Thoracic aorta (tissue), 2 donors: ENCODE results near the gene CUL5. TPM values are rescaled to one million over a fixed set of nuclear protein-coding genes. Genes with fewer than 3 reads are reported as not detected.
"Not testable (repeated sequence)": the region's sequence is repeated elsewhere in the genome, so short reads cannot be mapped to it uniquely, and the experiment has no call there.

Source experiments
- ATAC-seq: fragments of 150-250 bp; one replicate; pipeline ENCODE4 v1.8.0; 2017; ENCODE audit warnings: low read depth; ENCODE audit not compliant: insufficient number of reproducible peaks, low FRiP score
- DNase-seq: peaks from one replicate; pipeline ENCODE4 v3.0.0-alpha.2; 2020; ENCODE audit warnings: low spot score
- H3K27ac ChIP-seq, 2 donors: fragments of 200-600 bp; sonication (generic); 1 replicate in 1 of 2; 2 replicates in 1 of 2; pipeline ENCODE4 v1.5.1; 2016; ENCODE audit warnings: mild to moderate bottlenecking in 2 of 2, moderate library complexity in 2 of 2
- H3K27me3 ChIP-seq: fragments of 200-600 bp; sonication (generic); replicated peaks from 2 replicates; pipeline ENCODE4 v1.6.0; 2016; ENCODE audit warnings: mild to moderate bottlenecking; ENCODE audit not compliant: insufficient read depth
- H3K36me3 ChIP-seq: fragments of 200-600 bp; sonication (generic); one replicate; pipeline ENCODE4 v1.5.1; 2016
- H3K4me1 ChIP-seq, 2 donors: fragments of 200-600 bp; sonication (generic); 1 replicate in 1 of 2; 2 replicates in 1 of 2; pipeline versions ENCODE4 v1.5.1 to v1.6.0; 2016; ENCODE audit warnings: low read depth in 2 of 2, mild to moderate bottlenecking in 1 of 2; ENCODE audit not compliant: control insufficient read depth in 1 of 2
- H3K4me3 ChIP-seq: fragments of 200-600 bp; sonication (generic); 2 replicates; pipeline ENCODE4 v1.5.1; 2016; ENCODE audit warnings: mild to moderate bottlenecking
- H3K9me3 ChIP-seq: fragments of 200-600 bp; sonication (generic); 2 replicates; pipeline ENCODE4 v1.5.1; 2016
- CTCF ChIP-seq: fragments of 200-600 bp; sonication (generic); IDR thresholded peaks from one replicate; pipeline ENCODE4 v1.5.1; 2019; ENCODE audit warnings: antibody characterized with exemption
- total RNA-seq, 2 donors: library from RNA; depleted of rRNA; stranded (reverse); fragments of >200 nt; gene quantifications; one replicate each; pipeline versions ENCODE4 v1.1.0 to v1.2.3, GENCODE V29; 2016

Gene CUL5
- total RNA-seq, 2 donors from 2014 or later: 22.7 to 27.0 TPM

- Histone ChIP-seq H3K9me3 (no peaks in the 10 kb centered on the region), H3K4me1 (peaks cover 5 to 10% of the 10 kb centered on the region in 2 donors), H3K4me3 (no peak overlapping the region), H3K27ac (no peak overlapping the region), H3K27me3 (no peaks in the 10 kb centered on the region), H3K36me3 (no peaks in the 10 kb centered on the region)
- no peak for ATAC-seq
- TF ChIP-seq CTCF: no peak
- no peak for DNase-seq
These were observed 16.8 kb downstream of the CUL5 start for GRCh38 chr11:108025387-108026080.

DNA sequence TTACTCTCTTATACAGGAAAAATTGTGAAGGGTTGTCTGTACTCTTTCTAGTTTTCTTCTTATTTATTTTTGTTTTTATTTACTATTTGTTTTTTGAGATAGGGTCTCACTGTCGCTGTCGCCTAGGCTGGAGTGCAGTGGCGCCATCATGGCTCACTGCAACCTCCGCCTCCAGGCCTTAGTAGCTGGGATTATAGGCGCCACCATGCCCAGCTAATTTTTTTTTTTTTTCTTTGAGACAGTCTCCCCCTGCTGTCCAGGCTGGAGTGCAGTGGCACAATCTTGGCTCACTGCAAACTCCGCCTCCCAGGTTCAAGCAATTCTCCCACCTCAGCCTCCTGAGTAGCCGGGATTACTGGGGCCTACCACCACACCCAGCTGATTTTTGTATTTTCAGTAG lies 18.4 kb downstream of the CUL5 start:
- Histone ChIP-seq H3K36me3 (no peaks in the 10 kb centered on the region), H3K27ac (no peak overlapping the region), H3K9me3 (no peaks in the 10 kb centered on the region), H3K27me3 (no peaks in the 10 kb centered on the region), H3K4me3 (no peak overlapping the region), H3K4me1 (peaks cover 5 to 10% of the 10 kb centered on the region in 2 donors)
- no peak for TF ChIP-seq CTCF
- ATAC-seq (no peak), DNase-seq (no peak)

DNA sequence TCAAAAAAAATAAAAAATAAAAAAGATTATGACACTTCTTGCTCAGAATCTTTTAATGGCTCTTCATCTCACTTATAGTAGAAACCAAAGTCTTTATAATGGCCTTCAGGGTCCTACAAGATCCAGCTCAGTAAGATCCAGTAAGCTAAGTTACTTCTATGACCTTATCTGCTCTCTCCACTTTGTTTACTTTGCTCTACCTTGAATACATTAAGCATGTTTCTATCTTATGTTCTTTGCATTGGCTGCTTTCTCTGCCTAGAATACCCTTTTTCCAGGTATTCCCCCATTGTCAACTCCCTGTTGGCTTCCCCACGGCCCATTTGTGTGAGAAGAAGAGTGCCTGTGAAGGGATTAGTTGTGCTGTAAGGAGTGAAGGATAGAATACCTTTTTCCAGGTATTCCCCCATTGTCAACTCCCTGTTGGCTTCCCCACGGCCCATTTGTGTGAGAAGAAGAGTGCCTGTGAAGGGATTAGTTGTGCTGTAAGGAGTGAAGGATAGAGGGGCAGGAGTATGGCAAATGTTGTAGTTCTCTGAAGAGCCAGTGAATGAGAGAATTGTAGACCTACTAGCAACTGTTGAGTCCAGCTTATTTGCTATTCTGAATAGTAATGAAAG lies 20.2 kb downstream of the CUL5 start:
- not testable (repeated sequence) for DNase-seq, H3K27me3 ChIP-seq, H3K27ac ChIP-seq, ATAC-seq, H3K4me3 ChIP-seq, H3K36me3 ChIP-seq, H3K9me3 ChIP-seq, H3K4me1 ChIP-seq

DNA sequence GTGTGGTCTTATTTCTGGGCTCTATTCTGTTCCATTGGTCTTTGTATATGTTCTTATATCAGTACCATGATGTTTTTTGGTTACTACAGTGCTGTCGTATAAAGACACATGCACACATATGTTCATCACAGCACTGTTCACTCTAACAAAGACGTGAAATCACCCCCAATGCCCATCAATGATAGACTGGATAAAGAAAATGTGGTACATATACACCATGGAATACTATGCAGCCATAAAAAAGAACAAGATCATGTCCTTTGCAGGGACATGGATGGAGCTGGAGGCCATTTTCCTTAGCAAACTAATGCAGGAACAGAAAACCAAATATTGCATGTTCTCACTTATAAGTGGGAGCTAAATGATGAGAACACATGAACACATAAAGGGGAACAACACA lies 22.9 kb downstream of the CUL5 start:
- not testable (repeated sequence) for H3K4me1 ChIP-seq, ATAC-seq

GRCh38 chr11:108032800-108033199 lies 24.1 kb downstream of the CUL5 start:
- H3K27ac ChIP-seq: no peak overlapping the region
- no peak for TF ChIP-seq CTCF
- H3K4me3 ChIP-seq: no peak overlapping the region
- H3K27me3 ChIP-seq: no peaks in the 10 kb centered on the region
- peaks cover 9% of the 10 kb centered on the region for H3K36me3 ChIP-seq
- H3K4me1 ChIP-seq: no peaks in the 10 kb centered on the region
- H3K9me3 ChIP-seq: no peaks in the 10 kb centered on the region
- no peak for ATAC-seq
- no peak for DNase-seq

More for the DNA sequence above, 22.9 kb downstream of the CUL5 start:
- not testable (repeated sequence) for H3K27ac ChIP-seq, DNase-seq, H3K36me3 ChIP-seq, H3K9me3 ChIP-seq, H3K27me3 ChIP-seq, H3K4me3 ChIP-seq

GRCh38 chr11:108034034-108034433 lies 25.3 kb downstream of the CUL5 start:
- no peak overlapping the region for H3K4me3 ChIP-seq
- DNase-seq (no peak), ATAC-seq (no peak)
- peaks cover 10% of the 10 kb centered on the region for H3K36me3 ChIP-seq
- TF ChIP-seq CTCF: no peak
- H3K27ac ChIP-seq: no peak overlapping the region
- no peaks in the 10 kb centered on the region for H3K27me3 ChIP-seq
- H3K9me3 ChIP-seq: no peaks in the 10 kb centered on the region
- no peaks in the 10 kb centered on the region for H3K4me1 ChIP-seq
